Peyer's patch (tissue), 4 donors: ENCODE measurements around the gene CHMP1A.

ENCODE experiments used
- POLR2A ChIP-seq, 2 donors: fragments of 450-650 bp; IDR thresholded peaks; one replicate each; pipeline ENCODE4 v1.5.1; 2017; ENCODE audit warnings: antibody characterized with exemption in 2 of 2, mild to moderate bottlenecking in 2 of 2, moderate library complexity in 2 of 2
- TF ChIP-seq, protein P1 (sequence below), 6 experiments: fragments of 450-650 bp in 4 of 6; fragments of 200-600 bp in 2 of 6; sonication (generic) in 1 of 6; IDR thresholded peaks; one replicate each; pipeline ENCODE4 v1.5.1; 2017 to 2019; ENCODE audit warnings: antibody characterized with exemption in 6 of 6, mild to moderate bottlenecking in 3 of 6, moderate library complexity in 1 of 6

DNA sequence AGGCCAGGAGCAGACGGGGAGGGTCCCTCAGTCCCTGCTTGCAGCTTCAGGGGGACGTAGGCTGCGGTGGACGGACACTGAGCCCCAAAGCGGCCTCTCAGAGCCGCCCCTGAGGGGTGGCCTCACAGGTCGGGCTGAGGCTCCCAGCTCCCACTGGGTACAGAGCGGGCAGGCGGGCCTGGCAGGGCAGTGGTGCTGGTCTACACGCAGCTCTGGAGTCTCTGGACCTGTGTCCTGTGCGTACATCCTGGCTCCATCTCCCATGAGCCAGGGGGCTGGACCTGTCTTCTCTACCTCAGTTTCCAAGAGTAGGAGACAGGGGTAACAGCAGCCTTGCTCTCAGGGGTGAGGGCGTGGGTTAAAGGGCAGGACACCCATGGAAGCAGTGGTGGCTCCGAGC is 42.3 kb downstream of the CHMP1A start:
- no peak for TF ChIP-seq POLR2A (IDR thresholded peaks at IDR 0.05)
- TF ChIP-seq, protein P1, sequence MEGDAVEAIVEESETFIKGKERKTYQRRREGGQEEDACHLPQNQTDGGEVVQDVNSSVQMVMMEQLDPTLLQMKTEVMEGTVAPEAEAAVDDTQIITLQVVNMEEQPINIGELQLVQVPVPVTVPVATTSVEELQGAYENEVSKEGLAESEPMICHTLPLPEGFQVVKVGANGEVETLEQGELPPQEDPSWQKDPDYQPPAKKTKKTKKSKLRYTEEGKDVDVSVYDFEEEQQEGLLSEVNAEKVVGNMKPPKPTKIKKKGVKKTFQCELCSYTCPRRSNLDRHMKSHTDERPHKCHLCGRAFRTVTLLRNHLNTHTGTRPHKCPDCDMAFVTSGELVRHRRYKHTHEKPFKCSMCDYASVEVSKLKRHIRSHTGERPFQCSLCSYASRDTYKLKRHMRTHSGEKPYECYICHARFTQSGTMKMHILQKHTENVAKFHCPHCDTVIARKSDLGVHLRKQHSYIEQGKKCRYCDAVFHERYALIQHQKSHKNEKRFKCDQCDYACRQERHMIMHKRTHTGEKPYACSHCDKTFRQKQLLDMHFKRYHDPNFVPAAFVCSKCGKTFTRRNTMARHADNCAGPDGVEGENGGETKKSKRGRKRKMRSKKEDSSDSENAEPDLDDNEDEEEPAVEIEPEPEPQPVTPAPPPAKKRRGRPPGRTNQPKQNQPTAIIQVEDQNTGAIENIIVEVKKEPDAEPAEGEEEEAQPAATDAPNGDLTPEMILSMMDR (IDR thresholded peaks at IDR 0.05): no peak
